DMS79 treated with DMSO at 0.1 percent for 48 hours (cell line): ENCODE data around the gene WDR70.
"Not testable (repeated sequence)": the region's sequence is repeated elsewhere in the genome, so short reads cannot be mapped to it uniquely, and the experiment has no call there.

Source experiments
- DNase-seq: peaks from one replicate; lab custom pipeline; 2025; lab: John Stamatoyannopoulos, UW

Gene WDR70

DNA sequence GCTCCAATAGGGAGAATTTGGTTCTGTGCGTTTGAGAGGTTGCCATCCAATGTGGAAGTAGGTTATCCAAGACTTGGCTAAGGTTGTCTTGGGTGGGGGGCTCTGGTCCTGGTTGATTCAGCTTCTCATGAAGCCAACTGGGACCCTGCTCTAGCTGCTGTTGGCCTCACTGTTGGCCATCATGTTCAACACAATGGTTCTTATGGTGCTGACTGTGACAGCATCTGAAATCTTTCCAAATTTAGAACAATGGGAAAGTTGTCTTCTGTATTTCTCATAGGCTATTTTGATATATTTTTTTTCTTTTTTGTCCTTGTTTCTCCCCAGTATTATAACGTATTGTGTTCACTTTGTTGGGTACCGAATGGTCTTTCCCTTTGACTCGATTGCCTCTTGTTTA, 388.8 kb downstream of the WDR70 start:
- DNase-seq: no peak

DNA sequence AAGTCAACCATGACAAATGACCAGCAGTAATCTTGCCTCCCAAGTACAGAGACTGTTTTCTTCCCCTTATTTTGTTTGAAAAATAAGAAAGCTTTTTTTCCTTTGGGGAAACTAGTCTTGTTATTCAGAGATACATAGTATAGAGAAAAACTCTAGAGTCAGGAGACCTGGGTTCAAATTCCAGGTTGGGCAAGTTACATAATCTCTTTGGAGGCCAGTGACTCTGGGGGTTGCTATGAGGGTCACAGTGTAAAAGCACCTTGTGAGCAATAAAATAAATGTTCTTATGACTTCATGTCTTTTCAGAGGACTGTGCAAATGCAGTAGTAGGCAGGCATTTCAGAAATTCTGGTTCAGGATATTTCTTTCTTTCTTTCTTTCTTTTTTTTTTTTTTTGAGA, 389.3 kb downstream of the WDR70 start:
- no peak for DNase-seq

DNA sequence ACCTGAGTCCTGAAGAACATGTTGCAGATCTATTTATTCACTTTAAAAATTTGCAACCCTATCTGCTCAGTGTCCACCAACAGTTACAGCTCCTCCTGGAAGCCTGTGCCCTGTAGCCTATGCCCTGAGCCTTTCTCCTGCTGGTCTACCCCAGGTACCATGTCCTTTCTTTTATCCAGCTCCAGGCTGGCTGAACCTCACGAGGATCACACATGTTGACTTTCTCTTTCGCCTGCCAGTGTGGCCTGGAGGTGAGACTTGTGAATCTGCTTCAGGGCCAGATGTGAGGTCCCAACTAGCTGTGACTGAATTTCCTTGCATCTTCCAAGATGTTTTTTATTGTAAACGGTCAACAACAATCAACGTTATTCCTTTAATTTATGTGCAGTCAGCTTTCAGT, 390.0 kb downstream of the WDR70 start:
- no peak for DNase-seq

- no peak for DNase-seq
These were observed 390.7 kb downstream of the WDR70 start for GRCh38 chr5:37769840-37770239.

- DNase-seq: no peak
These were observed 391.7 kb downstream of the WDR70 start for GRCh38 chr5:37770786-37771185.

GRCh38 chr5:37771203-37771611, 392.1 kb downstream of the WDR70 start:
- no peak for DNase-seq

DNA sequence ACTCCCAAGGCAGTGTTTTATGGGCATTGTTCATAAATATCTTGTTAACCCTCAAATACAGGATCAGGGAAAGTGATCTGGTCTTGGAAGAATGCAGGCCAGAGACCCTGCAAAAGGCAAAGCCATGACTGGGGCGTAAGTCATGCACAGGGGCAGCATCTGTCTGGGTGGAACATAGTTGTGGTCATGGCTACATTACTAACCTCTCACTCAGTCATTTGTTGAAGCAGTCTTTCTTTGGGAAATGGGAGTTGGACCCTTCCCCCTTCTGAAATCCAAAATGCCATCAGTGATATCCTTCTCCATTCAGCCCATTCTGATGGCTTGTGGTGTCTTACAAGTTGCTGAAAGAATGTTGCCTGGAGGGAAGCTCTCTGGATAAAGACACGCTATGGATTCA, 392.6 kb downstream of the WDR70 start:
- no peak for DNase-seq

GRCh38 chr5:37772255-37772654, 393.1 kb downstream of the WDR70 start:
- no peak for DNase-seq

DNA sequence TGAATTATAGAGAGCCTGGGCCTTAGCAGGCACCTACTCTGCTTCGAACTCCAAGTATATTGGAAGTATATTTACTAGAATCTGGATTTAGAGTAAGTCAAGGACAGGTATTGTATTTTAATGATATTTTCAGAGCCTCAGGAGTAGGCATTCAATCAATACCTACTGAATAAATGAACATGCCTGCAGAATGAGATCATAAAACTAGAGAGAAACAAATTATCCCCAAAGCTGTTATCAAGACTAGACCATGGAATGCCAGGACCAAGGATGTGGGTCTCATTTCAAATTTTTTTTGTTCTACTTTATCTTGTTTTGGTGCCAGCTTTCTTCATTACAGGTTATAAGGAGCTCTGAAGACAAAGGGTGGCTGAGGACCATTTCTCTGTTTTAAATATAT, 394.7 kb downstream of the WDR70 start:
- no peak for DNase-seq

DNA sequence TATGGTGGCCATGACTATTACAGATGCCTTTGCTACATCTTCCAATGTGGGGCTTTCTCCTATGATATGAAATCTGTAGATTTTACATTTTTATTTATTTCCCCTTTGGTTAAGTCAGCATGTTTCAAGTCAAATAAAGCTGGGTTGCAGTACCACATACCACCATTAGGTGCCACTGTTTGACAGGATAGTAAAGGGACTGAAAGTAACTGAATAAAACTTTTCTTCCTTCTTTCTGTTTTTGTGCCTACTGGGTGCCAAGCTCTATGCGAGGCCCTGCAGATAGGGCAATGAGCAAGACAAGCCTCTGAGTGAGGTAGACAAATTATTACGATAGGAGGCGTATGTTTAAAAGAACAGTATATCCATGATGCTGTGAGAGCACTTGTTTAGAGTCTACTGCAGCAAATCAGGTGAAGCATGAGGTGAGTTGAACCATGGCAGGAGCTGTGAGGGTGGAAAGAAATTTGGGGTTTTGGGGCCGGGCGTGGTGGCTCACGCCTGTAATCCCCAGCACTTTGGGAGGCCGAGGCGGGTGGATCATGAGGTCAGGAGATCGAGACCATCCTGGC, 395.9 kb downstream of the WDR70 start:
- no peak for DNase-seq

DNA sequence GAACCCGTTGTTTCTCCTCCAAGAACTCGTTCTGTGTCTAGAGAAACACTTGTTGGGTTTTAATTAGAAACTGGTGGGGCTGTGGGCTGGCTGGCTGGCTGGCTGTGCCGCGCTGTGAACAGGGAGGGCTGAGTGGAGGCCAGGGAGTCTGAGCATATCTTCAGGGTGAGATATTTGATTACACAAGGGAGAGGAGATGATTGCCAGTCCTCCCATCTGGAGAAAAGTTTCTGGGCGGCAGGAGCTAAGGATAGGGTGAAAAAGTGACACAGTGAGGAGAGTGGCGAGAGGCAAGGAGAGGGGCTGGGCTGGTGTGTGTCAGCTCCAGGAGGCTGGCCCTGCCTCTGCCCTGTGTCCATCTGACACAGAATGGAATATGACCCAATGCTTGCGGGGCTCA, 397.7 kb downstream of the WDR70 start:
- DNase-seq: no peak

DNA sequence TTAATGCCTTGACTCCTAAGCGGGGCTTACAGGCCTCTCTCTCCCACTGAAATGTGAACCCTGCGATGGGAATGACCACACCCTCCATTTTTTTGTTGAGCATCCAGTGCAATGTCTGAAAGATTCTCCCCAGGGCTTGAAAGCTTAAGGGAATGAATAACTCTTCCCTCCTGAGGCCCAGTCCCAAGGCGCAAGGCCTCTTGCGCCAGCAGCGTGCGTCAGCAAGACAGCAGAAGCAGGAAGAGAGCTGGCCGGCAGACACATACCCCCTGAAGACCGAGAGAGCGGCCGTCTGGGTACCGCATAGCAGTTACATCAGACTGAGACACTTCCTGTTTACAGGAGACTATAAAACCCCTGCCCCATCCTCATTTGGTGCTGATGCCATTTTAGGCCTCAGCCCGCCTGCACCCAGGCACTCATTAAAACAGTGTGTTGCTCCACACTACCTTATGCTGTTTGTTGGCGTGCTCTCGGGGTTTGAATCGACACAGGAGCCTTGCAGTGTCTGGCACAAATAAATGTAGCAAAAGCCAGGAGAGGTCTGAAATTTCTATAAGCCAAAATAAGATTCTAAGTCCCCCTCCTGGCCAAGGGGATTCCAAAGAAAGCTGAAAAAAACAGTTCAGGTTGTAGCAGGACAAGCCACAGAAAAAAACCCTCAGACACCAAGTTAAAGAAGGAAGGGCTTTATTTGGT, 398.5 kb downstream of the WDR70 start:
- no peak for DNase-seq

DNA sequence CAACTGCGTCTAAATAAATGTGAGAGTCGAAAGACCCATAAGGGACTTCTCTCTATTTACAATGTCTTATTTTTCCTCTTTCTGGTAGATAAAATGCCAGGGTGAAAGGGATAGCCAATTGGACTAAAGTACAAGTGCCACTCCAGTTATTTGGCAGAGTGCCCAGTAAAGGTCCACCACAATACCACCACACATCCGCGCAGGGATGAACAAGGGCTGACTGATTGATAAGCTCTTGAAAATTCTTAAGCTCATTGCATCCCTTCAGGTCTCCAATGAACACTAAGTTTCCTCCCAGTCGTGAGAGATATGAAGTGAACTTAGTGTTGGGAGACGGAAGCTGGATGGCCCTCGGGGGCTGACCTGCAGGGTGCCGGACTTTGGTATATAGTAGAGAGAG, 402.3 kb downstream of the WDR70 start:
- peak; percentile 3 for DNase-seq

DNA sequence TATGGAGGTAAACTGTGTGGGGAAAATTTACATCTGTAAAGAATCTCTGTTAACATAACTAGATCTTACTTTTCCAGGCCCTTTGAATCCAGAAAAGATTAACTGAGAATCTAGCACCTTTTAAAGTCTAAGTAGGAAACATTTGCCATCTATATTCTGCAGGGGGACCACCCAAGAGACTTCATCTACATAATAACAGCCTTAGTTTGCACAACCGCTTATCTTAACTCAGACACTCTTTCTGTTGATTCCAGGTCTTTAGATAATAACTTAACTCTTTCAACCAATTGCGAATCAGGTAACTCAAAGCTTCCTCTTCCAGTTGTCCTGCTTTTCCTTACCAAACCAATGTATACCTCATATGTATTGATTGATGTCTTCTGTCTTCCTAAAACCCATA, 407.3 kb downstream of the WDR70 start:
- no peak for DNase-seq

DNA sequence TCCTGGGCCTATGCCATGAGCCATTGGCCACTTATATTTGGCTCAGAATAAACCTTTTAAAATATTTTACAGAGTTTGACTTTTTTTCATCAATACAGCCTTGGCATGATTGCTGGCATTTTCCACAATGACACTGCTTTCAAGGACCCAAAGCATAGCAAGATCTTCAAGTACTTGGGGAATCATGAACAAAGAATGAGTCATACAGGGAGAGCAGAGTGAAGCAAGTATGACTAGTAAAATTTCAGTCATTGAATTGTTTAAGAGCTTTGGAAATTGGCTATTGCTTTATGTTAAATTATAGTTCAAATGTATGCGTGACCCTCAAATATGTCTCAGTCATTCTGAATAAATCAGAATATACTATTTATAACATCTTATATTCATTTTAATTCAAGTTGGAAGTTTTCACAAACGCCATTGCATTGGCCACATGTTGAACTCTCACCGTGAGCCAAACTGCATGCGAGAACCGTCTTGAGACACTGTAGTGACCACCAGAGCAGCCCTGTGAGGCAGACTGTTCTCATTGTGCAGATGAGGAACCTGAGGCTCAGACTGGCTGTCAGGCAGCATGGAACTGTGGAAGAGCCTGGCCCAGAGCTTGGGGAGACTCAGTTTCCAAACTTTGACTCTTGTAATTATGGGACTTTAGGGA, 407.9 kb downstream of the WDR70 start:
- no peak for DNase-seq

DNA sequence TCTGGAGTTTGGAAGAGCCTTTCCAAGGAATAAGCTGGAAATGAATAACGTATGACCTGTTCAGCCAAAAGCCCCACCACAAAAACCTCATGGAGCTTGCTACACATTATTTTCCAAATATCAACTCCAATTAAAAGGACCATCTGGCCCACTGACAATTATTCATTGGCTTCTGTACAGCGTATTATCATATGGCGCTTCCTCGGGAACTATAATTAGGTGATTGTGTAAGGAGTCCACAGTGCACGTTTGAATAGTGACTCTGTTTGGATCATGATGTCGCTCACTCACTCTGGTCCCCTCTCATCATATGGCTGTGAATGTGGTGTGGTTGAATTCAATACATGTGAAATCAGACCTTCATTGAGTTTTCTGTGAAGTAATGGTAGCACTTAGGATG, 408.6 kb downstream of the WDR70 start:
- DNase-seq: no peak

- DNase-seq: no peak
These were observed 410.9 kb downstream of the WDR70 start for GRCh38 chr5:37789991-37790390.

DNA sequence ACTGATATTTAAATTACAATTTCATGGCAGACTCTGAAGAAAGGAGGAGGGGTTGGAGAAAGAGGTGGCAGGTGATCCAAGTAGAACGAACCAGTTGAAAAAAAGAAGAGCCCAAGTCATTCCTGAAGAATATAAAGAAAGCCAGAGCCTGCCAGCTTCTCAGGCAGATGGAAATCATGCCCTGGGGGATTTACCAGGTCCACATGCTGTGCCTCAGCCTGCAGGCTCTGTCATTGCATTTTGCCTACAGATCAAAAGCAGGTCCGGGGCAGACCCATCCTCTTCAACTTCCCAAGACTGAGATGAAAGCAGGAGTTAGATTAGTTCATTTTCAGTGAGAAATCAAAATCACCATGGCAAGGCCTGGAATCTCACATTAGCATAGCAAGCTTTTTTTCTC, 412.2 kb downstream of the WDR70 start:
- DNase-seq: no peak

- DNase-seq: no peak
These were observed 414.0 kb downstream of the WDR70 start for GRCh38 chr5:37792975-37793631.

- not testable (repeated sequence) for DNase-seq
These were observed 416.2 kb downstream of the WDR70 start for GRCh38 chr5:37795292-37795691.

GRCh38 chr5:37796435-37796834, 417.3 kb downstream of the WDR70 start:
- not testable (repeated sequence) for DNase-seq

- no peak for DNase-seq
These were observed 420.8 kb downstream of the WDR70 start for GRCh38 chr5:37799865-37800421.

- DNase-seq: no peak
These were observed 422.4 kb downstream of the WDR70 start for GRCh38 chr5:37801521-37801920.
